ENCODE results near the gene SLC6A3. TPM values are rescaled to one million over a fixed set of nuclear protein-coding genes. Genes with fewer than 3 reads are reported as not detected.

The SLC6A3 gene
- total RNA-seq, 1 experiment from 2014 or later = 0.05 TPM

GRCh38 chr5:1385395-1386273 is 59.6 kb downstream of the SLC6A3 start:
- no peaks in the 10 kb centered on the region for H3K36me3 ChIP-seq (ENCODE audit: control insufficient read depth, insufficient read depth, low read length)
- in situ Hi-C loops (cut with HindIII; ENCODE audit: low pct_unique_long_range_greater_than_20kb, low sequenced_read_pairs) = no loop called here
- peaks cover 3% of the 10 kb centered on the region for H3K4me1 ChIP-seq (ENCODE audit: control insufficient read depth, insufficient read depth, low read length)
- no peaks in the 10 kb centered on the region for H3K9me3 ChIP-seq (ENCODE audit: control insufficient read depth, insufficient read depth, low read depth, low read length)
- intact Hi-C loops (cut with micrococcal nuclease; ENCODE audit: unreplicated experiment) = no loop called here
- TF ChIP-seq SIN3A (IDR thresholded peaks at IDR 0.05; ENCODE audit: borderline replicate concordance, insufficient read depth, low read depth, low read length) = no peak
- no peak for TF ChIP-seq REST (IDR thresholded peaks at IDR 0.05; ENCODE audit: insufficient read depth in 1 of 2, low read depth in 2 of 2, low read length in 1 of 2)
- no peak for TF ChIP-seq POLR2AphosphoS5 (IDR thresholded peaks at IDR 0.05; ENCODE audit: low read depth, low read length)
- TF ChIP-seq, protein P1, sequence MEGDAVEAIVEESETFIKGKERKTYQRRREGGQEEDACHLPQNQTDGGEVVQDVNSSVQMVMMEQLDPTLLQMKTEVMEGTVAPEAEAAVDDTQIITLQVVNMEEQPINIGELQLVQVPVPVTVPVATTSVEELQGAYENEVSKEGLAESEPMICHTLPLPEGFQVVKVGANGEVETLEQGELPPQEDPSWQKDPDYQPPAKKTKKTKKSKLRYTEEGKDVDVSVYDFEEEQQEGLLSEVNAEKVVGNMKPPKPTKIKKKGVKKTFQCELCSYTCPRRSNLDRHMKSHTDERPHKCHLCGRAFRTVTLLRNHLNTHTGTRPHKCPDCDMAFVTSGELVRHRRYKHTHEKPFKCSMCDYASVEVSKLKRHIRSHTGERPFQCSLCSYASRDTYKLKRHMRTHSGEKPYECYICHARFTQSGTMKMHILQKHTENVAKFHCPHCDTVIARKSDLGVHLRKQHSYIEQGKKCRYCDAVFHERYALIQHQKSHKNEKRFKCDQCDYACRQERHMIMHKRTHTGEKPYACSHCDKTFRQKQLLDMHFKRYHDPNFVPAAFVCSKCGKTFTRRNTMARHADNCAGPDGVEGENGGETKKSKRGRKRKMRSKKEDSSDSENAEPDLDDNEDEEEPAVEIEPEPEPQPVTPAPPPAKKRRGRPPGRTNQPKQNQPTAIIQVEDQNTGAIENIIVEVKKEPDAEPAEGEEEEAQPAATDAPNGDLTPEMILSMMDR (IDR thresholded peaks at IDR 0.05) = no peak
- no peak for TF ChIP-seq TCF7L2 (IDR thresholded peaks at IDR 0.05; ENCODE audit: low read depth, low read length)
- POLR2A ChIA-PET = no interaction called here
- no peak overlapping the region for H3K27ac ChIP-seq (ENCODE audit: low read length)
- no TSS peak for BruUV-seq (replicated peaks)
- peaks cover 8% of the 10 kb centered on the region for H3K27me3 ChIP-seq (ENCODE audit: control insufficient read depth, insufficient read depth, low read length)
- ATAC-seq = peak; percentile 94
- CTCF ChIA-PET = interaction anchor here (0.6 kb wide), 1 partner anchor 22 kb away, joined by 4 read pairs; no protein-coding TSS in a partner anchor
- no peak for DNase-seq (ENCODE audit: low read depth, low spot score)
- peak overlapping the region; percentile 52 to 62 for H3K4me3 ChIP-seq (ENCODE audit: low read depth in 2 of 2, low read length in 2 of 2)

DNA sequence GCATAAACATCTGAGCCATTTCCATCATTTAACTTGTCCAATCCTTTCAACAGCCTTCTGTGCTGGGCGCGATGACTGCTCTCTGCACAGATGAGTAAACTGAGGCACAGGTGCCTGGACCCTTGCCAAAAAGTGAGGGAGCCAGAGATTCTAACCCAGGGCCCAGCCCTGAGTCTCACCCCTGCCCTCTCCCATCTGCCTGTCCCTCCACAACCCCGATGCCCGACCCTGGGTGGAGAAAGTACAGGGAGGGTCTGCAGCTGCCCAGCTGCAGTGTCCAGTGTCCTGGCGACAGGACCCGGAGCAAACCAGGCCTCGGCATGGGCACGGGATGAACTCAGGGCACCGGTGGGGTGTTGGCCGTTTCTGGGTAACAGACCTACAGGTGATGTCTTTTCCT is 60.7 kb downstream of the SLC6A3 start:
- no TSS peak for BruUV-seq (replicated peaks)
- ATAC-seq (no peak), DNase-seq (ENCODE audit: low read depth, low spot score) (no peak)
- Histone ChIP-seq H3K27ac (ENCODE audit: low read length) (no peak overlapping the region), H3K4me1 (ENCODE audit: control insufficient read depth, insufficient read depth, low read length) (peaks cover 3% of the 10 kb centered on the region), H3K27me3 (ENCODE audit: control insufficient read depth, insufficient read depth, low read length) (peaks cover 8% of the 10 kb centered on the region), H3K36me3 (ENCODE audit: control insufficient read depth, insufficient read depth, low read length) (no peaks in the 10 kb centered on the region), H3K4me3 (ENCODE audit: low read depth in 2 of 2, low read length in 2 of 2) (no peak overlapping the region), H3K9me3 (ENCODE audit: control insufficient read depth, insufficient read depth, low read depth, low read length) (no peaks in the 10 kb centered on the region)
- intact Hi-C loops (cut with micrococcal nuclease; ENCODE audit: unreplicated experiment) = no loop called here
- ChIA-PET POLR2A (no interaction called here), CTCF (interaction anchor here (0.6 kb wide), 2 partner anchors 9 to 210 kb away, joined by 3 to 4 read pairs; no protein-coding TSS in a partner anchor)
- TF ChIP-seq, protein P1 (IDR thresholded peaks at IDR 0.05) = no peak
- TF ChIP-seq SIN3A (IDR thresholded peaks at IDR 0.05; ENCODE audit: borderline replicate concordance, insufficient read depth, low read depth, low read length) (no peak), REST (IDR thresholded peaks at IDR 0.05; ENCODE audit: insufficient read depth in 1 of 2, low read depth in 2 of 2, low read length in 1 of 2) (no peak), POLR2AphosphoS5 (IDR thresholded peaks at IDR 0.05; ENCODE audit: low read depth, low read length) (no peak), TCF7L2 (IDR thresholded peaks at IDR 0.05; ENCODE audit: low read depth, low read length) (no peak)
- in situ Hi-C loops (cut with HindIII; ENCODE audit: low pct_unique_long_range_greater_than_20kb, low sequenced_read_pairs) = no loop called here

Data from Panc1 (cell line).